ENCODE measurements around the gene SPAG17.

Gene SPAG17

DNA sequence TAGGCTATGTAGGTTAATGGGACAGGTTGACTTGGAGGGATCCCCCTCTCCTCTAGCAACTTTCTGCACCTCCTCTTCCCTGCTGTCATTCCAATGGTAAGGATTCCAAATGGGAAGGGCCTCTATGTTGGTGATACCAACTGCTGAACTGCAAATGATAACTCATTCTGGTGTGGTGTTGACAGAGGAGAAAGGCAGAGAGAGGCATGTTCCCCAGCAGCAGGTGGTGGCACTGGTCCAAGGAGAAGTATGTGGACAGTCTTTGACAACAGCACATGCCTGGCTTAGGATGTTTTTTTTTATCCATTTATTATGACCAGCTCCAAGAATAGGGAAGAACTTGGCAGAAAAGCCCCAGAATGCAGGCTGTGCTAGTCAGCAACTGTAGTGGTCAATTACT lies 19.6 kb upstream of the SPAG17 start:
- Histone ChIP-seq H3K27me3 (ENCODE audit: insufficient read depth, low read length) (no peaks in the 10 kb centered on the region), H3K4me1 (ENCODE audit: control insufficient read depth, insufficient read depth, low read length, unreplicated experiment) (no peaks in the 10 kb centered on the region), H3K27ac (ENCODE audit: low read depth, low read length) (no peak overlapping the region), H3K79me2 (ENCODE audit: control insufficient read depth, insufficient read depth, low read length, unreplicated experiment) (no peaks in the 10 kb centered on the region), H3K36me3 (ENCODE audit: insufficient read depth, low read length) (no peaks in the 10 kb centered on the region), H2AFZ (ENCODE audit: low read length, unreplicated experiment) (no peak overlapping the region), H3K4me3 (ENCODE audit: low read depth, low read length) (no peak overlapping the region)

GRCh38 chr1:118204105-118204504 lies 19.1 kb upstream of the SPAG17 start:
- H2AFZ ChIP-seq (ENCODE audit: low read length, unreplicated experiment) = no peak overlapping the region
- H3K4me3 ChIP-seq (ENCODE audit: low read depth, low read length) = no peak overlapping the region
- H3K27ac ChIP-seq (ENCODE audit: low read depth, low read length) = no peak overlapping the region
- no peaks in the 10 kb centered on the region for H3K27me3 ChIP-seq (ENCODE audit: insufficient read depth, low read length)
- H3K4me1 ChIP-seq (ENCODE audit: control insufficient read depth, insufficient read depth, low read length, unreplicated experiment) = no peaks in the 10 kb centered on the region
- H3K79me2 ChIP-seq (ENCODE audit: control insufficient read depth, insufficient read depth, low read length, unreplicated experiment) = no peaks in the 10 kb centered on the region
- H3K36me3 ChIP-seq (ENCODE audit: insufficient read depth, low read length) = no peaks in the 10 kb centered on the region

- H2AFZ ChIP-seq (ENCODE audit: low read length, unreplicated experiment) = no peak overlapping the region
- no peak overlapping the region for H3K27ac ChIP-seq (ENCODE audit: low read depth, low read length)
- no peak overlapping the region for H3K4me3 ChIP-seq (ENCODE audit: low read depth, low read length)
- H3K36me3 ChIP-seq (ENCODE audit: insufficient read depth, low read length) = no peaks in the 10 kb centered on the region
- no peaks in the 10 kb centered on the region for H3K4me1 ChIP-seq (ENCODE audit: control insufficient read depth, insufficient read depth, low read length, unreplicated experiment)
- H3K27me3 ChIP-seq (ENCODE audit: insufficient read depth, low read length) = no peaks in the 10 kb centered on the region
- no peaks in the 10 kb centered on the region for H3K79me2 ChIP-seq (ENCODE audit: control insufficient read depth, insufficient read depth, low read length, unreplicated experiment)
These were observed 17.1 kb upstream of the SPAG17 start for GRCh38 chr1:118202076-118202608.

- Histone ChIP-seq H2AFZ (ENCODE audit: low read length, unreplicated experiment) (no peak overlapping the region), H3K27ac (ENCODE audit: low read depth, low read length) (no peak overlapping the region), H3K4me3 (ENCODE audit: low read depth, low read length) (no peak overlapping the region), H3K27me3 (ENCODE audit: insufficient read depth, low read length) (no peaks in the 10 kb centered on the region), H3K79me2 (ENCODE audit: control insufficient read depth, insufficient read depth, low read length, unreplicated experiment) (no peaks in the 10 kb centered on the region), H3K4me1 (ENCODE audit: control insufficient read depth, insufficient read depth, low read length, unreplicated experiment) (no peaks in the 10 kb centered on the region), H3K36me3 (ENCODE audit: insufficient read depth, low read length) (no peaks in the 10 kb centered on the region)
These were observed 16.5 kb upstream of the SPAG17 start for GRCh38 chr1:118201524-118201923.

DNA sequence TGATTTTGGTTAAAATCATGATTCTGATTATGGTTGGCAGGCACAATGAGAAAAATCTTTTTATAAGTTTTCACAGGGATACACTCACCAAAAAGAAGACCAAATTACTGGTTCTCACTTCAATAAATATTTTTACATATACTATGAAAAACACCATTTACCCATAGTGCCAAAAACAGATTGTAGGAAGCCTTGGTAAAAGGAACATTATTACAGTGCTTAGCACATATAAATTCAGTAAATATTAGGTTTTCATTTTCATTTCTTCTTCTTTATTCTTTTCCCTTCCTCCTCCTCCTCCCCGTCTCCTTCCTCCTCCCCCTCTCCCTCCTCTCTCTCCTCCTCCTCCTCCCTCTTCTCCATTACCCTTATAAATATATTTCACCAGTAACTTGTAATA lies 15.8 kb upstream of the SPAG17 start:
- H3K4me1 ChIP-seq (ENCODE audit: control insufficient read depth, insufficient read depth, low read length, unreplicated experiment) = no peaks in the 10 kb centered on the region

DNA sequence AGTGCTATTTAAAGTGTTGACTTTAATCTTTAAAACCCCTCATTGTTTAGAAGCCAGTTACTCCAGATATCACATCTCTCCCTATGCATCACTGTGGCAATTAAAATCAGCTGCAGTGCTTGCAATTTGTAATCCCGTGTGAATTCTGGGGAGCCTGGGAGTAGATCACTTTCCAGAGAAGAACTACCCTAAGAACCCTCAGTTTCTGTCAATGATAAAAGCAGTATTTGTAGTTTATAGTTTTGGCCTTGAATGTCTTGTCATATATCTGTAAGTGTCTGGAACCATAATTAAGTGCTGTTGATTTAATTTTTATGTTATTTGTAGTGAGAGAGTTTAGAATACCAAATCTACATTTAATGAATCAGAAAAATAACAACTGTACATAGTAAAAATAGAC lies 5.5 kb upstream of the SPAG17 start:
- Histone ChIP-seq H3K79me2 (ENCODE audit: control insufficient read depth, insufficient read depth, low read length, unreplicated experiment) (no peaks in the 10 kb centered on the region), H3K36me3 (ENCODE audit: insufficient read depth, low read length) (no peaks in the 10 kb centered on the region), H3K27ac (ENCODE audit: low read depth, low read length) (no peak overlapping the region), H3K27me3 (ENCODE audit: insufficient read depth, low read length) (no peaks in the 10 kb centered on the region), H2AFZ (ENCODE audit: low read length, unreplicated experiment) (no peak overlapping the region), H3K4me3 (ENCODE audit: low read depth, low read length) (no peak overlapping the region), H3K4me1 (ENCODE audit: control insufficient read depth, insufficient read depth, low read length, unreplicated experiment) (no peaks in the 10 kb centered on the region)

More for the DNA sequence above, 15.8 kb upstream of the SPAG17 start:
- Histone ChIP-seq H3K27ac (ENCODE audit: low read depth, low read length) (no peak overlapping the region), H3K36me3 (ENCODE audit: insufficient read depth, low read length) (no peaks in the 10 kb centered on the region), H3K4me3 (ENCODE audit: low read depth, low read length) (no peak overlapping the region), H2AFZ (ENCODE audit: low read length, unreplicated experiment) (no peak overlapping the region), H3K79me2 (ENCODE audit: control insufficient read depth, insufficient read depth, low read length, unreplicated experiment) (no peaks in the 10 kb centered on the region), H3K27me3 (ENCODE audit: insufficient read depth, low read length) (no peaks in the 10 kb centered on the region)

DNA sequence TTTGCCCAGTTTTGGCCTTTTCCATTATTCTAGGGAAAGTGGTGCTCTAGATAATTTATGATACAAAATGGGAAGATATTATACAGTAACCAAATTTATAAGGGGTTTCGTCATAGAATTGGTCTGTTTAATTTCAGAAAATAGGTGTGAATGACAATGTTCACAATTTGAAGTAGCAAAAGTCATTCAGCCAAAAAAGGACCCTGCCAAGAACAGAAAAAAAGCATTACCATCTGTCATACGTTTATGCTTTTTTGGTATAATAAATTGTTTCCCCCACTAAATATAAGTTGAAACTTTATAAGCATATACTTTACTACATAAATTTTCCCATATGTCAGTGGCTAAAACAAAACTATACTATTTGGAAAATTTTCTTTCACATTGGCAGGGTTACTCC lies 4.5 kb upstream of the SPAG17 start:
- Histone ChIP-seq H3K27ac (ENCODE audit: low read depth, low read length) (no peak overlapping the region), H3K27me3 (ENCODE audit: insufficient read depth, low read length) (no peaks in the 10 kb centered on the region)

DNA sequence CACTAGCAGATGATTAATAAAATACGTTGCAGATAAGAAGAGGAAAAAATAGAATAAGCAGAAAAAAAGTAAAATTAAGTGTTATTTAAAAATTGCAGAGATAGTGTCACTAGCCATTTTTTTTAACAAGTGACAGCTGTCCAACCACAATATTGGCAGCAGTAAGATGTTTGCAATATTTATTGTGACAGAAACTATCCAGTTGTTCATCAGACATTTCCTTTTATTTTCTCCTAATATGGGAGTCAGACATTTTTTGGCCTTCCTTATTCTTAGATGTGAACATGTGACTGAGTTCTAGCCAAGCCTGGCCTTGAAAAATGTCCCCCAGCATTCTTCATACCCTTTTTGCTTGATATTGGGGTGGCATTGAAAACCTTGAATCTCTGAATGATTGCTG lies 3.4 kb upstream of the SPAG17 start:
- H3K27me3 ChIP-seq (ENCODE audit: insufficient read depth, low read length) = no peaks in the 10 kb centered on the region
- no peak overlapping the region for H3K27ac ChIP-seq (ENCODE audit: low read depth, low read length)
- H3K4me3 ChIP-seq (ENCODE audit: low read depth, low read length) = no peak overlapping the region
- H2AFZ ChIP-seq (ENCODE audit: low read length, unreplicated experiment) = no peak overlapping the region
- H3K79me2 ChIP-seq (ENCODE audit: control insufficient read depth, insufficient read depth, low read length, unreplicated experiment) = no peaks in the 10 kb centered on the region
- H3K4me1 ChIP-seq (ENCODE audit: control insufficient read depth, insufficient read depth, low read length, unreplicated experiment) = no peaks in the 10 kb centered on the region
- H3K36me3 ChIP-seq (ENCODE audit: insufficient read depth, low read length) = no peaks in the 10 kb centered on the region

More for the DNA sequence above, 4.5 kb upstream of the SPAG17 start:
- H3K4me3 ChIP-seq (ENCODE audit: low read depth, low read length) = no peak overlapping the region
- no peaks in the 10 kb centered on the region for H3K4me1 ChIP-seq (ENCODE audit: control insufficient read depth, insufficient read depth, low read length, unreplicated experiment)
- H3K79me2 ChIP-seq (ENCODE audit: control insufficient read depth, insufficient read depth, low read length, unreplicated experiment) = no peaks in the 10 kb centered on the region
- no peaks in the 10 kb centered on the region for H3K36me3 ChIP-seq (ENCODE audit: insufficient read depth, low read length)
- no peak overlapping the region for H2AFZ ChIP-seq (ENCODE audit: low read length, unreplicated experiment)

DNA sequence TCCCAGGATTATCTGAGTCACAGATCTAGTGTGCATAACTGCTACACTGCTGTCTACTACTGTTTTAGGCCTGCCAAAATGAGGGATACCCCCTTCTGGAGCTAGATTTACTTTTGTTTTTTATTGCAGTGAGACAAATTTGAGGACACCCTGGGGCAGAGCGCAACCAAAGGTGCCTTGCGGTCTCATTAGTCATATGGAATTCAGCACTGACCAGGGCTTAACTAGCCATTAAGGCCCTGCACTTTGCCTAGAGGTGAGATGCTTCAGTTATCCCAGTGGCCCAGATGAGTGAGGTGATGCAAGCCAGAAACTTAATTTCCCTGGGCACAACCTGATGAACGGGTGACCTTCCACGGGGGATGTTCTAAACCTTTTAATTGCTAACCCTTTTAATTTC lies 998 bp upstream of the SPAG17 start:
- no peak overlapping the region for H3K4me3 ChIP-seq (ENCODE audit: low read depth, low read length)
- H3K79me2 ChIP-seq (ENCODE audit: control insufficient read depth, insufficient read depth, low read length, unreplicated experiment) = no peaks in the 10 kb centered on the region
- H3K27me3 ChIP-seq (ENCODE audit: insufficient read depth, low read length) = no peaks in the 10 kb centered on the region
- H2AFZ ChIP-seq (ENCODE audit: low read length, unreplicated experiment) = no peak overlapping the region
- no peak overlapping the region for H3K27ac ChIP-seq (ENCODE audit: low read depth, low read length)
- H3K36me3 ChIP-seq (ENCODE audit: insufficient read depth, low read length) = no peaks in the 10 kb centered on the region
- H3K4me1 ChIP-seq (ENCODE audit: control insufficient read depth, insufficient read depth, low read length, unreplicated experiment) = no peaks in the 10 kb centered on the region

DNA sequence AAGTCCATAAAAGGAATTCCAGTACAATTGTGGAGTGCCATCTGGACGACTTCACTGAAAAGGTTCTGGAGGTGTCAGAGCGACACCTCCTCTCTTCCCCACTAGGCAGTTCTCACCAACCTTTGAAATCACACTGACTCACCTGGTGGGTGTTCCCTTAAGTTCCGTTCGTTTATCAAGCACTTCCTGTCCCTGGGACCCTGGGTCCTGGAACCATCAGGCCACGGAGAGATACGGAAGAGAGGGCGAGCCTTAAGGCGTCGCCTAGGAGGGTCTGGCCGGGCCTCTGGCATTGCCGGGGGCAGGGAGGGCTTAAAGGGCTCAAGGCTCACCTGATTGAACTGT lies 317 bp downstream of the SPAG17 start:
- Histone ChIP-seq H2AFZ (ENCODE audit: low read length, unreplicated experiment) (peak overlapping the region; percentile 83), H3K4me3 (ENCODE audit: low read depth, low read length) (peak overlapping the region; percentile 64)

GRCh38 chr1:118183586-118183985 lies 1.4 kb downstream of the SPAG17 start:
- no peaks in the 10 kb centered on the region for H3K4me1 ChIP-seq (ENCODE audit: control insufficient read depth, insufficient read depth, low read length, unreplicated experiment)
- H3K27ac ChIP-seq (ENCODE audit: low read depth, low read length) = no peak overlapping the region
- H3K27me3 ChIP-seq (ENCODE audit: insufficient read depth, low read length) = no peaks in the 10 kb centered on the region
- H3K36me3 ChIP-seq (ENCODE audit: insufficient read depth, low read length) = no peaks in the 10 kb centered on the region
- H2AFZ ChIP-seq (ENCODE audit: low read length, unreplicated experiment) = no peak overlapping the region
- H3K4me3 ChIP-seq (ENCODE audit: low read depth, low read length) = no peak overlapping the region
- H3K79me2 ChIP-seq (ENCODE audit: control insufficient read depth, insufficient read depth, low read length, unreplicated experiment) = no peaks in the 10 kb centered on the region

More for the DNA sequence above, 317 bp downstream of the SPAG17 start:
- Histone ChIP-seq H3K36me3 (ENCODE audit: insufficient read depth, low read length) (no peaks in the 10 kb centered on the region), H3K27me3 (ENCODE audit: insufficient read depth, low read length) (no peaks in the 10 kb centered on the region), H3K79me2 (ENCODE audit: control insufficient read depth, insufficient read depth, low read length, unreplicated experiment) (no peaks in the 10 kb centered on the region), H3K27ac (ENCODE audit: low read depth, low read length) (no peak overlapping the region), H3K4me1 (ENCODE audit: control insufficient read depth, insufficient read depth, low read length, unreplicated experiment) (no peaks in the 10 kb centered on the region)
